GM04504 (cell line): Measurements from ENCODE around the gene BCL3.
A peak's percentile ranks its signal among the peaks of the same experiment; 100 is the strongest.

Experiments
- DNase-seq: peaks from one replicate; pipeline ENCODE4 v3.0.0-alpha.2; 2012; ENCODE audit warnings: low read depth

The BCL3 gene

GRCh38 chr19:44792281-44792680 lies 43.8 kb downstream of the BCL3 start:
- DNase-seq: no peak

DNA sequence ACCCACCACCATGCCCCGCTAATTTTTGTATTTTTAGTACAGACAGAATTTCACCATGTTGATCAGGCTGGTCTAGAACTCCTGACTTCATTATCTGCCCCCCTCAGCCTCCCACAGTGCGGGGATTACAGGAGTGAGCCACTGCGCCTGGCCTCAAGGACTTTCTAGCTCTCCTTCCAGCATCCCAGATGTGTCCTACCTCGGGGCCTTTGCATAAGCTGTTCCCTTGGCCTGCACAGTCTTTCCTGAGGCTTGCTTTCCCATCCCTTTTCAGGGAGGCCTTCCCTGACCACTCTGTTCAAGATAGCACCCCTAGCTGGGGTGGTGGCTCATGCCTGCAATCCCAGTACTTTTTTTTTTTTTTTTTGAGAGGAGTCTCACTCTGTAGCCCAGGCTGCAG lies 46.1 kb downstream of the BCL3 start:
- DNase-seq: no peak

- DNase-seq: no peak
Observed at GRCh38 chr19:44795398-44795987, 47.0 kb downstream of the BCL3 start.

DNA sequence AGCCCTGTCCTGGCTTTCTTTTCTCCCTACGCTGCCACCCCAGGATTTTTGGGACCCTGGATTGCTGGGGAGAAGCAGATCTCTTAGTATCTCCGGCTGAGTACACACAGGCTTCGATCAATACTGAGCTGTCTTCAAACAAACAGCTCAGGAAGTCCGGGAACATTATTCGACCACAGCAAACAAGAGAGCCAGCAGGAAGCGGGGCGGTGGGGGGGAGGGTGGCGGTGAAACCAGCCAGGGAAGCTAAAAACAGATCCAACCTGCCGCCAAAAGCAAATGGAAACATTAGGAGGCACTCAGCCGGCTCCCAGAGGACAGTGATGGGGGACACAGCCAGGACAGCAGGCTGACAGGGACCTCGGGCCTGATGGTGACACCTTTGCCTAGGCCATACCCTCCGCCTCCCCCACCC lies 48.2 kb downstream of the BCL3 start:
- DNase-seq: no peak

- DNase-seq: no peak
Observed at GRCh38 chr19:44799627-44800346, 51.3 kb downstream of the BCL3 start.

- peak; percentile 33 for DNase-seq
Observed at GRCh38 chr19:44800461-44800860, 52.0 kb downstream of the BCL3 start.

GRCh38 chr19:44803442-44804428 lies 55.2 kb downstream of the BCL3 start:
- DNase-seq: no peak

GRCh38 chr19:44806291-44806690 lies 57.8 kb downstream of the BCL3 start:
- DNase-seq: no peak

DNA sequence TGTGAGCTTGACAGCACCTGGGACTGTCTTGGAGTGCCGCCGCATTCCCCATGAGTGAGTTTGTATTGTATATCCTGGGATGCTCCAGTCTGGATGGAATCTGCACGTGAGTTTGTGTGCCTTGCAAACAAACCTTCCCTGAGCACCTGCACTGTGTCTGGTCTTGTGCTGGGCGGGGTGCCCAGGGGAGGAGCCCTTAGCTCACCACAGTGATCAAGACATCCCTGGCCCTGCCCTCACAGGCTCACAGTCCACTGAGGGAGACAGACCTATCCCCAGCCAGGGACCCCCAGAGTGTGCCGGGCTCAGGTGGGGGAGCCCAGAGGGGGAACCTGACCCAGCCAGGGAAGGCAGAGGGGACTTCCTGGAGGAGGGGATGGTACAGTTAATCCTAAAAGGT lies 58.7 kb downstream of the BCL3 start:
- DNase-seq: no peak

DNA sequence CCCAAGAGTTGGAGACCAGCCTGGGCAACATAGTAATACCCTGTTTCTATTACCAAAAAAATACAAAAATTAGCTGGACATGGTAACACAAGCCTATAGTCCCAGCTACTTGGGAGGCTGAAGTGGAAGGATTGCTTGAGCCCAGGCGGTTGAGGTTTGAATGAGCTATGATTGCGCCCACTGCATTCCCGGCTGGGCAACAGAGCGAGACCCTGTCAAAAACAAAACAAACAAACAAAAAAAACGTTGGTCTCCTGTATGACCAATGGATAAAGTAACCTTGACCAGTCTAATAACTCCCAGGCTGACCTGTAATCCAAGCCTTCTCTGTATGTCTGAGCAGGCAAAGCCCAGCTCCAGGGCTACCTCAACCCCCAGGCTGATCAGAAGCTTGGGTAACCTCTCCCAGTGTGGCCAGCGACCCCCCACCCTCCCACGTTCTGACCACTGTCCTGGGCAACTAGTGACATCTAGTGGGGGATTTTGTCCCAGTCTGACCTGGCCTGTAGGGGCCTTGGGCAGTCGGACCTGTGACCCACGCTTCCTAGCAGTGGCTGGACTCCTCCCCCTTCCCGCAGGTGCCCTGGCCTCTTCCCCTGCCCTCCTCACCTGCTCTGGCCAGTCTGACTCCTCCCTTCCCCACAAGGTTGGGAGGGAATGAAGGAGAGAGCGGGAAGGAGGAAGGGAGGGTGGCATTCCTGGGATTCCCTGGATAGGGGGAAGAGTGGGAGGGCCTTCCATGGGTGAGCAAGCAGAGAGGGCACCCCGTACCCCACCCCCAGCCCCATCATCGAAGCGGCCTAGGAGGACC lies 59.3 kb downstream of the BCL3 start:
- no peak for DNase-seq

GRCh38 chr19:44808463-44809371 lies 60.2 kb downstream of the BCL3 start, which contains the start of gene BCAM:
Gene BCAM, plus strand, starts transcription at chr19:44809103. Its CDS starts 22 bp downstream, at chr19:44809125.
- peak; percentile 26 for DNase-seq
